ENCODE data around the gene NVL.

Gene NVL

GRCh38 chr1:224276771-224277487, 53.0 kb downstream of the NVL start:
- no peak for DNase-seq

GRCh38 chr1:224274970-224275626, 54.9 kb downstream of the NVL start:
- no peak for DNase-seq

- no peak for DNase-seq
Observed at GRCh38 chr1:224273641-224274040, 56.3 kb downstream of the NVL start.

- no peak for DNase-seq
Observed at GRCh38 chr1:224271106-224271505, 58.9 kb downstream of the NVL start.

- no peak for DNase-seq
Observed at GRCh38 chr1:224267925-224268324, 62.0 kb downstream of the NVL start.

GRCh38 chr1:224266915-224267856, 62.8 kb downstream of the NVL start:
- no peak for DNase-seq

- no peak for DNase-seq
Observed at GRCh38 chr1:224266105-224266914, 63.7 kb downstream of the NVL start.

GRCh38 chr1:224264321-224264720, 65.7 kb downstream of the NVL start:
- no peak for DNase-seq

GRCh38 chr1:224262373-224263054, 67.5 kb downstream of the NVL start:
- DNase-seq = no peak

- no peak for DNase-seq
Observed at GRCh38 chr1:224259986-224260385, 70.0 kb downstream of the NVL start.

GRCh38 chr1:224258351-224258750, 71.6 kb downstream of the NVL start:
- no peak for DNase-seq

- DNase-seq = no peak
Observed at GRCh38 chr1:224256640-224257039, 73.3 kb downstream of the NVL start.

- DNase-seq = no peak
Observed at GRCh38 chr1:224253721-224254120, 76.3 kb downstream of the NVL start.

GRCh38 chr1:224252479-224252878, 77.5 kb downstream of the NVL start:
- DNase-seq = no peak

- DNase-seq = no peak
Observed at GRCh38 chr1:224251741-224252146, 78.2 kb downstream of the NVL start.

GRCh38 chr1:224245188-224245587, 84.8 kb downstream of the NVL start:
- DNase-seq = no peak

GRCh38 chr1:224238756-224239155, 91.2 kb downstream of the NVL start:
- no peak for DNase-seq

- DNase-seq = no peak
Observed at GRCh38 chr1:224238212-224238611, 91.8 kb downstream of the NVL start.

GRCh38 chr1:224237119-224237881, 92.7 kb downstream of the NVL start:
- no peak for DNase-seq

GRCh38 chr1:224235813-224236493, 94.0 kb downstream of the NVL start:
- no peak for DNase-seq

- no peak for DNase-seq
Observed at GRCh38 chr1:224234017-224234416, 96.0 kb downstream of the NVL start.

Data from effector CD4-positive, alpha-beta T cell (primary cell).